Stimulated activated CD8-positive, alpha-beta memory T cell treated with anti-CD3 and anti-CD28 coated beads, Interleukin-15, amount 100 ng/mL, for 24 hours (primary cell): ENCODE results near the gene CTU2.

ENCODE experiments used
- DNase-seq: peaks from one replicate; pipeline ENCODE4 v3.0.0-alpha.2; 2020; ENCODE audit warnings: low read depth

Gene CTU2

DNA sequence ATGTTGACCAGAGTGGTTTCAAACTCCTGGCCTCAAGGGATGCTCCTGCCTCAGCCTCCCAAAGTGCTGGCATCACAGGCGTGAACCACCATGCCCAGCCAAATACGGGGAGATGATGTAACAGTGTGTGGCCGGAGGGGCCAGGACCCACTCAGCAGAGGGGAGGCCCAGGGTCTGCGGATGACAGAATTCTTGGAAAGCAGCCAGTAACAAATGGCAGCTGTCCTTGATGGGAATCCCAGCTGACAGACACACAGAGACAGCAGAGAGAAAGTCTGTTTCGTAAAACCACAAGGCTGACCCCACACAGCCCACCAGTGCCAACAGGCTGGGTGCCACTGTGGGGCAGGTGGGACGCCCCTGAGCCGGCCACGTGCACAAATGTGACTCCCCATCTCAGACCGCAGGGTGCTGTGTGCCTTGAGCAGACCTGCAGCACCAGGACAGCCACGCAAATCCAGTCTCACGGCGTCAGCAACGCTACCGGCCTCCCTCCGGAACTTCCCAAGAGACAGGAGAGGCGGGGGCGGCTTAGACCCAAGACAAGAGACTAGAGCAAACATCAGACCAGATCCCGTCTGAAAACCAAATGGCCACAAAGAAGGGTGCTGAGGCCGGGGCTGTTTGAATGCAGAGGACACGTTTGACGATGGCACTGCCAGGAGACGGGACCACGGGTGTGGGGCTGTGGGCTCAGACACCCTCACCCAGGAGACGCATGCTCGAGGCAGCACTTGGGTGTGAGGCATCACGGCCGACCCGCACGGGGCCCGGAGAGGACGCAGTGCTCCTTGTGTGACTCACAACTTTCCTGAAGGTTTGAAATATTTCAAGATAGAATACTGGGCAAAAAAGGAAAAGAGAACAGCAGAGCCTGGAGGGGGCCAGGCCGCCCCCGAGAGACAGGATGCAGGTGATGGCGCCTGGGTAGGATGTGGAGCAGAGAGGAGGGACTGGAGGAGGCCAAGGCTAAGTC is 24.6 kb downstream of the CTU2 start:
- no peak for DNase-seq

DNA sequence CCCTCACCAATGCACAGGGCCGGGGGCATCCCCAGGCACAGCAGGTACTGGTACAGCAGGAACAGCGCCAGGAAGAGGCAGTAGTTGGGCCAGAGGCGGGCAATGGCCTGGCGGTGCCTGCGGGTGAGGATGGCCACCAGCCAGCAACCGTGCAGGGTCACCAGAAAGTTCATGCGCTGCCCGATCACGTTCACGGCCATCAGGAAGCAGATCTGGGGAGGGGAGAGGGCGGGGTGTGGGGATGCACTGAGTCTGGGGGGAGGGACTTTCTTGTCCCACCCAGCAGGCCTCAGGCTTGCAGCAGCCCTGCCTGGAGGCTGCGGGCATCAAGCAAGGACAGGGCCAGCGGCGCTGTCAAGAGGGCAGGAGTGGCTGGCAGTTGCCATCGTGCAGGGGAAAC is 25.4 kb downstream of the CTU2 start:
- DNase-seq: no peak

GRCh38 chr16:88732172-88732960 is 26.1 kb downstream of the CTU2 start:
- DNase-seq: no peak

DNA sequence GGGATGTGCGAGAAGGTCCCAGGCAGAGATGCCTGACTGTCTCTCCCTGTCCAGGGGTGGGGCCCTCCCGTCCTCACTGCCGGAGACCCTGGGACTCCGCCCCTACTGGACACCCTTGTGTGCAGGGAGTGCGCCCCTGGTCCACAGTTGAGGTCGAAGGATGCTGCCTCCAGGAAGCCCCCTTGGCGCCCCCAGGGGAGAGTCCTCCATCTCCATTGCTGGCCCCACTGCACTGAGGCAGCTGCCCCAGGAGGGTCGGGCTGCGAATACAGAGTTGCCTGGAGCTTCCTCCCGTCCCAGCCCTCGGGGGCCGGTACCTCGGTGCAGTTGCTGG is 26.6 kb downstream of the CTU2 start:
- DNase-seq: no peak

- DNase-seq: no peak
Observed at GRCh38 chr16:88733630-88734360, 27.5 kb downstream of the CTU2 start.

DNA sequence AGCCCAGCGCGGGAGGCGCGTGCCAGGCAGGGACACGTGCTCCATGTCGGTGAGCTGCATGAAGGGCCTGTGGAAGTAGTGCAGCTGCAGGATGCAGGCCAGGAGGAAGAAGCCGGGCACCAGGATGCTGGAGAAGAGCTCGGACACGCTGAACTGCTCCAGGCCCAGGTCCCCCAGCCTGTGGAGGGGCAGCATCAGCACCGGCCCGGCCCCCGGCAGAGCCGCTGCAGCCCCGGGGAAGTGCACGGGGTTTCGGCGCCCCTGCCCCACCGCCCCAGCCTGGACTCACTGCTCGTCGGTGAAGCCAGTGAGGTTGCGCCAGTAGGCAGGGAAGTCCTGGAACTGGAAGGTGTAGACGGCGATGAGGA is 28.0 kb downstream of the CTU2 start:
- no peak for DNase-seq

GRCh38 chr16:88735121-88735520 is 28.8 kb downstream of the CTU2 start:
- DNase-seq: no peak

- DNase-seq: no peak
Observed at GRCh38 chr16:88735616-88736015, 29.3 kb downstream of the CTU2 start.

DNA sequence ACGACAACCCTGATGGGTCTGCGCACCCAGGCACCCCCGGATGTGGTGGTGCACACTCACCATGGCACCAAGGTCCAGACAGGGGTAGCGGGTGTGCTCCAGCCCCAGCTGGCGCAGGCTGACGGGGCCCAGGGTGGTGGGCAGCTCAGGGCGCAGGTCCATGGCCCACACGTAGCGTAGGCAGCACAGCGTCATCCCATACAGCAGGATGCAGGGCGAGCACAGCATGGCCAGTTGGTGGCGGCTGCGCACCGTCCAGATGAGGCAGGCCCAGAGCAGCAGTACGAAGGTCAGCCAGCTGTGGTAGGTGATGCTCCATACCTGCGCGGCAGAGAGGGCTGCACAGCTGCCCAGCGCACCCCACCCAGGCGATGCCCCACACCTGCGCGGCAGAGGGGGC is 29.8 kb downstream of the CTU2 start:
- no peak for DNase-seq

DNA sequence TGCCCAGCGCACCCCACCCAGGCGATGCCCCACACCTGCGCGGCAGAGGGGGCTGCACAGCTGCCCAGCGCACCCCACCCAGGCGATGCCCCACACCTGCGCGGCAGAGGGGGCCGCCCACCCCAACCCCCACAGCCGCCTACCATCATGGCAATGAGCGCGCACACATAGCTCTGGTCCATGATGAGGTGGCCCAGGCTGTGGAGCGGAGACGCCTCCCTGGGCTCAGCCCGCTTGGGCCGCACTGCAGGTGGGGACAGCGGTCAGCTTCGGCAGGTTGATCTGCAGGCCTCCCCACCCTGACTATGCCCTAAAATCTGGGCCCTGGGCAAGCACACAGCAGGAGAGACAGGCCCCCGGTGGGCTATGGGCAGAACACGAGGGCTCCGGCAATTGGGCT is 30.2 kb downstream of the CTU2 start:
- no peak for DNase-seq

GRCh38 chr16:88737298-88738150 is 31.2 kb downstream of the CTU2 start:
- peak; percentile 65 for DNase-seq

DNA sequence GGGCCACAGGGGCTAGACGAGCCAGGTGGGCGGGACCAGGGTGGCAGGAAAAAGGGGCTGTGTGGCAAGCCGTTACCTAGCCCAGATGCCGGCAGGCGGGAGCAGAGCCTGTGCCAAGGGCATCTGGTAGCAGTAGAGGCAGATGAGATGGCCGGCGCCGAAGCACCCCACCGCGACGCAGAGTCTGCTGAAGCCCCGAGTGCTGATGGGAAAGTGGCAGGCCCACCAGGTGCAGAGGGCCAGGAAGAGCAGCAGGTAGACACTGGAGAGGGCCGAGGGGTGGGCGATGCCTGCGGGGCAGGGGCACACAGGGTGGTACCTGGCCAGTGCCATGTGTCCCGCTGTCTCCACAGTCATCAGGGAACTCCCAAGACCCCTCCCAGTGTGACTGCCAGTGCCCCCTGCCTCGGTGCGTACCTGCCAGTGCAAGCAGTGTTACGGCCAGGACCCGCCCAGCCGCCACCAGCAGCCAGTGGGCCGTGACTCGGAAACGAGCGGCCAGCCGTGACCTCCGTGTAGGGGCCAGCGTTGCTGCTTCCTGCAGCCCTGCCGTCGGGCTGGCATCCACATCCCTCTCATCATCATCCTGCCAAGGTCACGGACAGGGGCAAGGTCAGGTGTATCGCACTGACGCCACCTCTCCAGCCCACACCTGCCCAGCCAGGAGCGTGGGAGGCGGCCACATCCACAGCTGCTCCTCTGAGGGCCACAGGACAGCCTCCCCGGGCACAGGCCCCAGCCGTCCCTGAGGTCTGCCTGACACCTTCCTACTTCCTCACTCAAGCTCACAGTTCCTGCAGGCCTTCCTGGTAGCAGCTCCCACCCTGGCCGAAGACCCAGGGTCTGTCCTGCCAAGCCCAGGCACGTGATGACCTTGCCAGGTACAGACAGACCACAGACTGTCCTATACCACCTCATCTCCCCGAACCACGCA is 32.1 kb downstream of the CTU2 start:
- DNase-seq: no peak

GRCh38 chr16:88739139-88739976 is 33.1 kb downstream of the CTU2 start:
- DNase-seq: no peak

GRCh38 chr16:88739977-88740726 is 33.8 kb downstream of the CTU2 start:
- DNase-seq: no peak

DNA sequence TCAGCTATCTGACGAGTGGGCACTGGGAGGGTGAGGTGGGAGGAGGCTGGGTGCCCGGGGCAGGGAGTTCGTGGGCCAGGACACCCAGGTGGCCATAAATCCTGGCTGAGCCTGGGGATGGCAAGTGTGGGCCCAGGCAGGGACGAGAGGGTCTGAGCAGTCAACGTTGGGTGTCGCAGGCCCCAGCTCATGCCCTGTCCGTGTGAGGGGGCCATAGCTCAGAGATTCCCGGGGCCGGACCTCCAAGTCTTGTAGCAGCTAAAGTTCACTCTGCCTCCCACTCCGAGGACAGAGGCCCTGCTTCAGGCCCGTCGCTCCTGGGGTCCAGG is 34.4 kb downstream of the CTU2 start:
- no peak for DNase-seq

- DNase-seq: no peak
Observed at GRCh38 chr16:88741368-88741767, 35.1 kb downstream of the CTU2 start.

GRCh38 chr16:88742896-88743605 is 36.7 kb downstream of the CTU2 start:
- no peak for DNase-seq
